GM23338 (cell line): ENCODE results near the gene SLBP. TPM values are rescaled to one million over a fixed set of nuclear protein-coding genes. Genes with fewer than 3 reads are reported as not detected.

Source experiments
- ATAC-seq: fragments of 200-7000 bp; cut with Tn5 transposase; 3 replicates; pipeline ENCODE4 v1.9.1; 2020
- DNase-seq: peaks from one replicate; pipeline ENCODE4 v3.0.0-alpha.2; 2015; ENCODE audit warnings: low spot score
- H2AFZ ChIP-seq: fragments of 200-600 bp; sonication (generic); 2 replicates; pipeline ENCODE4 v1.8.0; 2016; ENCODE audit warnings: antibody characterized with exemption, mild to moderate bottlenecking, moderate library complexity
- H3F3A ChIP-seq: fragments of 200-600 bp; sonication (generic); replicated peaks from 2 replicates; pipeline ENCODE4 v1.8.0; 2017; ENCODE audit warnings: antibody characterized with exemption, mixed run types, low read depth
- H3K27ac ChIP-seq: fragments of 200-600 bp; sonication (generic); 2 replicates; pipeline ENCODE4 v1.6.1; 2016; ENCODE audit warnings: low read depth
- H3K27me3 ChIP-seq: fragments of 200-600 bp; sonication (generic); 2 replicates; pipeline ENCODE4 v1.8.0; 2016; ENCODE audit warnings: mild to moderate bottlenecking, mixed run types, moderate library complexity; ENCODE audit not compliant: insufficient read depth
- H3K36me3 ChIP-seq: fragments of 200-600 bp; sonication (generic); 2 replicates; pipeline ENCODE4 v1.8.0; 2016; ENCODE audit warnings: mild to moderate bottlenecking; ENCODE audit not compliant: insufficient read depth
- H3K4me1 ChIP-seq: fragments of 200-600 bp; sonication (generic); 2 replicates; pipeline ENCODE4 v1.8.0; 2016; ENCODE audit warnings: mild to moderate bottlenecking, moderate library complexity; ENCODE audit not compliant: insufficient read depth
- H3K4me2 ChIP-seq: fragments of 200-600 bp; sonication (generic); 2 replicates; pipeline ENCODE4 v1.7.1; 2017; ENCODE audit warnings: mixed run types
- H3K4me3 ChIP-seq: fragments of 200-600 bp; sonication (generic); 2 replicates; pipeline ENCODE4 v1.6.1; 2016; ENCODE audit warnings: mixed run types
- H3K79me2 ChIP-seq: fragments of 200-600 bp; sonication (generic); replicated peaks from 2 replicates; pipeline ENCODE4 v1.8.0; 2017; ENCODE audit warnings: mild to moderate bottlenecking; ENCODE audit not compliant: insufficient read depth
- H3K9me2 ChIP-seq: fragments of 200-600 bp; sonication (generic); 2 replicates; pipeline ENCODE4 v1.8.0; 2017; ENCODE audit not compliant: insufficient read depth
- H4K20me1 ChIP-seq: fragments of 200-600 bp; sonication (generic); replicated peaks from 2 replicates; pipeline ENCODE4 v1.8.0; 2017; ENCODE audit warnings: mild to moderate bottlenecking; ENCODE audit not compliant: insufficient read depth
- H3K27ac Mint-ChIP-seq: 2 replicates; pipeline ENCODE4 v1.8.0; 2020; ENCODE audit warnings: inconsistent platforms, mild to moderate bottlenecking, moderate library complexity, mixed read lengths
- H3K27me3 Mint-ChIP-seq: 3 replicates; pipeline ENCODE4 v1.8.0; 2022; ENCODE audit warnings: low read depth, mild to moderate bottlenecking, moderate library complexity, mixed read lengths, inconsistent platforms; ENCODE audit not compliant: insufficient read depth, poor library complexity
- H3K36me3 Mint-ChIP-seq: 3 replicates; pipeline ENCODE4 v1.8.0; 2021; ENCODE audit warnings: low read depth, mild to moderate bottlenecking, inconsistent platforms, moderate library complexity, mixed read lengths
- H3K4me1 Mint-ChIP-seq: 3 replicates; pipeline ENCODE4 v1.8.0; 2020; ENCODE audit warnings: mild to moderate bottlenecking, inconsistent platforms, mixed read lengths
- H3K4me3 Mint-ChIP-seq: 3 replicates; pipeline ENCODE4 v1.8.0; 2021; ENCODE audit warnings: moderate library complexity, mild to moderate bottlenecking, inconsistent platforms, mixed read lengths
- H3K9me3 Mint-ChIP-seq: 3 replicates; pipeline ENCODE4 v1.8.0; 2020; ENCODE audit warnings: moderate library complexity, mild to moderate bottlenecking, inconsistent platforms, mixed read lengths
- EZH2 ChIP-seq: fragments of 200-600 bp; sonication (generic); IDR thresholded peaks from one replicate; pipeline ENCODE4 v1.8.0; 2017; ENCODE audit warnings: antibody characterized with exemption, mild to moderate bottlenecking, low read depth; ENCODE audit not compliant: unreplicated experiment
- EZH2phosphoT487 ChIP-seq: fragments of 200-600 bp; sonication (generic); IDR thresholded peaks from one replicate; pipeline ENCODE4 v1.8.1; 2018; ENCODE audit warnings: antibody characterized with exemption; ENCODE audit not compliant: unreplicated experiment
- JUNB ChIP-seq: IDR thresholded peaks from one replicate; pipeline ENCODE4 v1.6.1; 2016; ENCODE audit warnings: antibody characterized with exemption; ENCODE audit not compliant: unreplicated experiment
- NANOG ChIP-seq: IDR thresholded peaks from 2 replicates; pipeline ENCODE4 v1.6.1; 2016; ENCODE audit warnings: antibody characterized with exemption, borderline replicate concordance
- POLR2AphosphoS5 ChIP-seq: IDR thresholded peaks from 2 replicates; pipeline ENCODE4 v1.6.1; 2016; ENCODE audit warnings: antibody characterized with exemption, low read depth
- REST ChIP-seq: IDR thresholded peaks from one replicate; pipeline ENCODE4 v1.6.1; 2018; ENCODE audit warnings: antibody characterized with exemption; ENCODE audit not compliant: unreplicated experiment
- STAT1 ChIP-seq: IDR thresholded peaks from one replicate; pipeline ENCODE4 v1.6.1; 2016; ENCODE audit warnings: antibody characterized with exemption; ENCODE audit not compliant: unreplicated experiment
- ZNF114 ChIP-seq: fragments of 250-450 bp; sonication (Bioruptor Pico); IDR thresholded peaks from 2 replicates; pipeline ENCODE4 v1.5.0; 2020; ENCODE audit warnings: mild to moderate bottlenecking, moderate library complexity
- ZNF331 ChIP-seq: fragments of 250-450 bp; sonication (Bioruptor Pico); IDR thresholded peaks from 2 replicates; pipeline ENCODE4 v1.5.0; 2020; ENCODE audit warnings: low read depth, mild to moderate bottlenecking, moderate library complexity
- polyA plus RNA-seq: library from polyadenylated mRNA; unstranded; fragments of >200 nt; fragmentation: Nextera tagmentation; extraction: Ambion mirVana; gene quantifications from 2 replicates; pipeline ENCODE4 v1.2.1, GENCODE V29; 2016
- total RNA-seq: library from RNA; depleted of rRNA; stranded (reverse); fragments of >200 nt; shearing (Covaris generic); gene quantifications from 2 replicates; pipeline ENCODE4 v1.2.3, GENCODE V29; 2014
- TF ChIP-seq, protein P1 (sequence below), 2 experiments: fragments of 200-600 bp in 1 of 2; sonication (generic) in 1 of 2; conservative IDR thresholded peaks; 2 replicates each; pipeline versions ENCODE4 v1.5.1 to v1.6.1; 2016 to 2017; ENCODE audit warnings: antibody characterized with exemption in 2 of 2, low read depth in 2 of 2, mild to moderate bottlenecking in 2 of 2, moderate library complexity in 1 of 2
- TF ChIP-seq, protein P2 (sequence below): IDR thresholded peaks from 2 replicates; pipeline ENCODE4 v1.6.1; 2016; ENCODE audit warnings: antibody characterized with exemption

SLBP gene
- total and polyA plus RNA-seq, 2 experiments from 2014 or later = 54.4 to 58.6 TPM

- TF ChIP-seq REST (no peak), NANOG (no peak), ZNF114 (CRISPR knock-in tag) (no peak), ZNF331 (CRISPR knock-in tag) (no peak), JUNB (no peak), EZH2phosphoT487 (no peak)
- TF ChIP-seq, protein P1, sequence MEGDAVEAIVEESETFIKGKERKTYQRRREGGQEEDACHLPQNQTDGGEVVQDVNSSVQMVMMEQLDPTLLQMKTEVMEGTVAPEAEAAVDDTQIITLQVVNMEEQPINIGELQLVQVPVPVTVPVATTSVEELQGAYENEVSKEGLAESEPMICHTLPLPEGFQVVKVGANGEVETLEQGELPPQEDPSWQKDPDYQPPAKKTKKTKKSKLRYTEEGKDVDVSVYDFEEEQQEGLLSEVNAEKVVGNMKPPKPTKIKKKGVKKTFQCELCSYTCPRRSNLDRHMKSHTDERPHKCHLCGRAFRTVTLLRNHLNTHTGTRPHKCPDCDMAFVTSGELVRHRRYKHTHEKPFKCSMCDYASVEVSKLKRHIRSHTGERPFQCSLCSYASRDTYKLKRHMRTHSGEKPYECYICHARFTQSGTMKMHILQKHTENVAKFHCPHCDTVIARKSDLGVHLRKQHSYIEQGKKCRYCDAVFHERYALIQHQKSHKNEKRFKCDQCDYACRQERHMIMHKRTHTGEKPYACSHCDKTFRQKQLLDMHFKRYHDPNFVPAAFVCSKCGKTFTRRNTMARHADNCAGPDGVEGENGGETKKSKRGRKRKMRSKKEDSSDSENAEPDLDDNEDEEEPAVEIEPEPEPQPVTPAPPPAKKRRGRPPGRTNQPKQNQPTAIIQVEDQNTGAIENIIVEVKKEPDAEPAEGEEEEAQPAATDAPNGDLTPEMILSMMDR (conservative IDR thresholded peaks at IDR 0.05; ENCODE audit: low read depth in 2 of 2) = no peak
- TF ChIP-seq, protein P2, sequence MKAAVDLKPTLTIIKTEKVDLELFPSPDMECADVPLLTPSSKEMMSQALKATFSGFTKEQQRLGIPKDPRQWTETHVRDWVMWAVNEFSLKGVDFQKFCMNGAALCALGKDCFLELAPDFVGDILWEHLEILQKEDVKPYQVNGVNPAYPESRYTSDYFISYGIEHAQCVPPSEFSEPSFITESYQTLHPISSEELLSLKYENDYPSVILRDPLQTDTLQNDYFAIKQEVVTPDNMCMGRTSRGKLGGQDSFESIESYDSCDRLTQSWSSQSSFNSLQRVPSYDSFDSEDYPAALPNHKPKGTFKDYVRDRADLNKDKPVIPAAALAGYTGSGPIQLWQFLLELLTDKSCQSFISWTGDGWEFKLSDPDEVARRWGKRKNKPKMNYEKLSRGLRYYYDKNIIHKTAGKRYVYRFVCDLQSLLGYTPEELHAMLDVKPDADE = no peak
These were observed 18.5 kb upstream of the SLBP start (continued) for GRCh38 chr4:1730532-1731135.

DNA sequence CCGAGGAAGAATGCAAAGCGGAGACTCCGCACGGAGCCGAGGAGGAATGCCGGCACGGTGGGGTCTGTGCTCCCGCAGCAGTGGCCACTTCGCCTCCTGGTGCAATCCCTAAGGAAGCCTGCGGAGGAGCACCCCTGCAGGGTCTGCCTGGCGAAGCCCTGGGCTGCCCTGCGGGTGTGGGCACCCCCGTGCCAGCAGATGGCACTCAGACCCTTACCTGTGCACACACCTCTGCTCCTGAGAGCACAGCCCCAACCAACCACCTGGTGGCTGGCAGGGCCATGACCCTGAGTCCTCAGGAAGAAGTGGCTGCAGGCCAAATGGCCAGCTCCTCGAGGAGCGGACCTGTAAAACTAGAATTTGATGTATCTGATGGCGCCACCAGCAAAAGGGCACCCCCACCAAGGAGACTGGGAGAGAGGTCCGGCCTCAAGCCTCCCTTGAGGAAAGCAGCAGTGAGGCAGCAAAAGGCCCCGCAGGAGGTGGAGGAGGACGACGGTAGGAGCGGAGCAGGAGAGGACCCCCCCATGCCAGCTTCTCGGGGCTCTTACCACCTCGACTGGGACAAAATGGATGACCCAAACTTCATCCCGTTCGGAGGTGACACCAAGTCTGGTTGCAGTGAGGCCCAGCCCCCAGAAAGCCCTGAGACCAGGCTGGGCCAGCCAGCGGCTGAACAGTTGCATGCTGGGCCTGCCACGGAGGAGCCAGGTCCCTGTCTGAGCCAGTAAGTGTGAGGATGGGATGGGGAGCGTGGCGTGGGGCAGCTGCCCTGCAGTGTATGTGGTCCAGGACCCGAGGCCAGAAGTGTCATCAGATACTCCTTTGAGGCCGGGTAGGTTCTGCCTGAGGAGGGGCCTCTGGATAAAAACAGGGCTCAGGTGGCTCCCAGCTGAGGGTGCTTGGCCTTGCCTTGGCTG is 16.2 kb upstream of the SLBP start:
- peaks cover 95% of the 10 kb centered on the region for H3K36me3 Mint-ChIP-seq
- no peak overlapping the region for H3K27ac Mint-ChIP-seq
- Histone ChIP-seq H3K27me3 (no peaks in the 10 kb centered on the region), H3K9me2 (no peaks in the 10 kb centered on the region), H3K4me1 (no peaks in the 10 kb centered on the region), H4K20me1 (peaks cover 35% of the 10 kb centered on the region), H3K4me3 (no peak overlapping the region), H3K4me2 (no peak overlapping the region), H3F3A (peaks cover 30% of the 10 kb centered on the region), H3K36me3 (peaks cover 76% of the 10 kb centered on the region), H3K27ac (no peak overlapping the region), H3K79me2 (peaks cover 52% of the 10 kb centered on the region), H2AFZ (no peak overlapping the region)
- ATAC-seq = no peak; the same call in 2 of the 3 replicates
- peaks cover 4% of the 10 kb centered on the region for H3K4me1 Mint-ChIP-seq
- H3K27me3 Mint-ChIP-seq = peaks cover 13% of the 10 kb centered on the region
- TF ChIP-seq POLR2AphosphoS5 = no peak
- no peak for TF ChIP-seq STAT1
- TF ChIP-seq EZH2 = no peak
- TF ChIP-seq, protein P1 (conservative IDR thresholded peaks at IDR 0.05; ENCODE audit: low read depth in 2 of 2) = no peak
- TF ChIP-seq EZH2phosphoT487 = no peak
- no peak for TF ChIP-seq ZNF331 (CRISPR knock-in tag)
- H3K4me3 Mint-ChIP-seq = no peak overlapping the region; the same call in 2 of the 3 replicates
- no peaks in the 10 kb centered on the region for H3K9me3 Mint-ChIP-seq
- no peak for DNase-seq
